Measurements from ENCODE around the gene UNC80. TPM values are rescaled to one million over a fixed set of nuclear protein-coding genes. Genes with fewer than 3 reads are reported as not detected.

UNC80 gene
- total and polyA plus RNA-seq, 10 donors, result 0.05 to 1.9 (median 0.63) TPM

GRCh38 chr2:209864716-209865295 is 93.2 kb downstream of the UNC80 start:
- H3K36me3 ChIP-seq, result no peaks in the 10 kb centered on the region
- peaks cover 0 to 22% (median 4%) of the 10 kb centered on the region in 8 donors for H3K9me3 ChIP-seq
- H3K4me1 ChIP-seq, result no peaks in the 10 kb centered on the region
- peaks cover 0 to 4% (median 0%) of the 10 kb centered on the region in 7 donors for H3K27me3 ChIP-seq (replicated peaks in 1 of 7)
- 58 to 71% (median 64%) methylated on average over 15 to 18 of the region's 18 CpGs for WGBS, 5 donors
- no peak for DNase-seq
- H3K27ac ChIP-seq, result no peak overlapping the region
- intact Hi-C loops (cut with DNase I; ENCODE audit: low total_unique reads), result no loop called here
- TF ChIP-seq POLR2A (IDR thresholded peaks at IDR 0.05), result no peak
- no peak for TF ChIP-seq POLR2AphosphoS5 (IDR thresholded peaks at IDR 0.05)
- no peak for TF ChIP-seq CTCF (IDR thresholded peaks at IDR 0.05 in 8 of 11, conservative IDR thresholded peaks at IDR 0.05 in 3 of 11)
- H3K4me3 ChIP-seq, result no peak overlapping the region

GRCh38 chr2:209868271-209868994 is 96.8 kb downstream of the UNC80 start:
- Histone ChIP-seq H3K4me3 (no peak overlapping the region), H3K4me1 (no peaks in the 10 kb centered on the region), H3K36me3 (no peaks in the 10 kb centered on the region), H3K27ac (no peak overlapping the region), H3K27me3 (replicated peaks in 1 of 7) (peaks cover 0 to 4% (median 0%) of the 10 kb centered on the region in 7 donors), H3K9me3 (peaks cover 0 to 17% (median 0%) of the 10 kb centered on the region in 8 donors)
- intact Hi-C loops (cut with DNase I; ENCODE audit: low total_unique reads), result no loop called here
- DNase-seq, result no peak
- 85 to 94% (median 85%) methylated on average over 6 of the region's 6 CpGs for WGBS, 5 donors
- no peak for TF ChIP-seq POLR2A (IDR thresholded peaks at IDR 0.05)
- TF ChIP-seq CTCF (IDR thresholded peaks at IDR 0.05 in 8 of 11, conservative IDR thresholded peaks at IDR 0.05 in 3 of 11), result no peak
- TF ChIP-seq POLR2AphosphoS5 (IDR thresholded peaks at IDR 0.05), result no peak

GRCh38 chr2:209870067-209870466 is 98.4 kb downstream of the UNC80 start:
- Histone ChIP-seq H3K4me3 (no peak overlapping the region), H3K27me3 (replicated peaks in 1 of 7) (no peaks in the 10 kb centered on the region), H3K36me3 (no peaks in the 10 kb centered on the region), H3K4me1 (no peaks in the 10 kb centered on the region), H3K9me3 (peaks cover 0 to 4% (median 0%) of the 10 kb centered on the region in 8 donors), H3K27ac (no peak overlapping the region)
- 45 to 68% (median 51%) methylated on average over 2 of the region's 2 CpGs for WGBS, 5 donors
- intact Hi-C loops (cut with DNase I; ENCODE audit: low total_unique reads), result no loop called here
- DNase-seq, result no peak
- TF ChIP-seq POLR2AphosphoS5 (IDR thresholded peaks at IDR 0.05), result no peak
- no peak for TF ChIP-seq CTCF (IDR thresholded peaks at IDR 0.05 in 8 of 11, conservative IDR thresholded peaks at IDR 0.05 in 3 of 11)
- no peak for TF ChIP-seq POLR2A (IDR thresholded peaks at IDR 0.05)

GRCh38 chr2:209872675-209873074 is 101.0 kb downstream of the UNC80 start:
- H3K9me3 ChIP-seq, result no peaks in the 10 kb centered on the region
- no peaks in the 10 kb centered on the region for H3K27me3 ChIP-seq (replicated peaks in 1 of 7)
- TF ChIP-seq POLR2A (IDR thresholded peaks at IDR 0.05) (no peak), CTCF (IDR thresholded peaks at IDR 0.05 in 8 of 11, conservative IDR thresholded peaks at IDR 0.05 in 3 of 11) (no peak), POLR2AphosphoS5 (IDR thresholded peaks at IDR 0.05) (no peak)
- intact Hi-C loops (cut with DNase I; ENCODE audit: low total_unique reads), result no loop called here
- no peak overlapping the region for H3K27ac ChIP-seq
- no peaks in the 10 kb centered on the region for H3K4me1 ChIP-seq
- H3K36me3 ChIP-seq, result no peaks in the 10 kb centered on the region
- DNase-seq, result no peak
- no peak overlapping the region for H3K4me3 ChIP-seq
- 56 to 76% (median 67%) methylated on average over 9 of the region's 9 CpGs for WGBS, 5 donors
